HG02938 (cell line): ENCODE data around the gene PCDHA9.
"Not testable (repeated sequence)": the region's sequence is repeated elsewhere in the genome, so short reads cannot be mapped to it uniquely, and the experiment has no call there.

Source experiments
- ATAC-seq: cut with Tn5 transposase; IDR thresholded peaks from one replicate; pipeline ENCODE4 v1.9.1; 2021; ENCODE audit warnings: mild to moderate bottlenecking, moderate library complexity; ENCODE audit not compliant: unreplicated experiment

The PCDHA9 gene

DNA sequence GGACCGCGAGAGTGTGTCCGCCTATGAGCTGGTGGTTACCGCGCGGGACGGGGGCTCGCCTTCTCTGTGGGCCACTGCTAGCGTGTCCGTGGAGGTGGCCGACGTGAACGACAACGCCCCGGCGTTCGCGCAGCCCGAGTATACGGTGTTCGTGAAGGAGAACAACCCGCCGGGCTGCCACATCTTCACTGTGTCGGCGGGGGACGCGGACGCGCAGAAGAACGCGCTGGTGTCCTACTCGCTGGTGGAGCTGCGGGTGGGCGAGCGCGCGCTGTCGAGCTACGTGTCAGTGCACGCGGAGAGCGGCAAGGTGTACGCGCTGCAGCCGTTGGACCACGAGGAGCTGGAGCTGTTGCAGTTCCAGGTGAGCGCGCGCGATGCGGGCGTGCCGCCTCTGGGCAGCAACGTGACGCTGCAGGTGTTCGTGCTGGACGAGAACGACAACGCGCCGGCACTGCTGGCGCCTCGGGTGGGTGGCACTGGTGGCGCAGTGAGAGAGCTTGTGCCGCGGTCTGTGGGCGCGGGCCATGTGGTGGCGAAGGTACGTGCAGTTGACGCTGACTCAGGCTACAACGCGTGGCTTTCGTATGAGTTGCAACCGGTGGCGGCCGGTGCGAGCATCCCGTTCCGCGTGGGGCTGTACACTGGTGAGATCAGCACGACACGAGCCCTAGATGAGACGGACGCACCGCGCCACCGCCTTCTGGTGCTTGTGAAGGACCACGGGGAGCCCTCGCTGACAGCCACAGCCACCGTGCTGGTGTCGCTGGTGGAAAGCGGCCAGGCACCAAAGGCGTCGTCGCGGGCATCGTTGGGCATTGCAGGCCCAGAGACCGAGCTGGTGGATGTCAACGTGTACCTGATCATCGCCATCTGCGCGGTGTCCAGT is 12.3 kb upstream of the PCDHA9 start:
- no peak for ATAC-seq

- ATAC-seq: no peak
Observed at GRCh38 chr5:140840978-140841962, 6.9 kb upstream of the PCDHA9 start, which contains the start of gene PCDHA8. PCDHA8 (plus strand) TSS chr5:140841187; CDS start chr5:140841322, 135 bp downstream.

GRCh38 chr5:140842798-140843733 is 5.1 kb upstream of the PCDHA9 start:
- ATAC-seq: no peak

GRCh38 chr5:140849831-140850634 is 1.9 kb downstream of the PCDHA9 start:
- not testable (repeated sequence) for ATAC-seq

DNA sequence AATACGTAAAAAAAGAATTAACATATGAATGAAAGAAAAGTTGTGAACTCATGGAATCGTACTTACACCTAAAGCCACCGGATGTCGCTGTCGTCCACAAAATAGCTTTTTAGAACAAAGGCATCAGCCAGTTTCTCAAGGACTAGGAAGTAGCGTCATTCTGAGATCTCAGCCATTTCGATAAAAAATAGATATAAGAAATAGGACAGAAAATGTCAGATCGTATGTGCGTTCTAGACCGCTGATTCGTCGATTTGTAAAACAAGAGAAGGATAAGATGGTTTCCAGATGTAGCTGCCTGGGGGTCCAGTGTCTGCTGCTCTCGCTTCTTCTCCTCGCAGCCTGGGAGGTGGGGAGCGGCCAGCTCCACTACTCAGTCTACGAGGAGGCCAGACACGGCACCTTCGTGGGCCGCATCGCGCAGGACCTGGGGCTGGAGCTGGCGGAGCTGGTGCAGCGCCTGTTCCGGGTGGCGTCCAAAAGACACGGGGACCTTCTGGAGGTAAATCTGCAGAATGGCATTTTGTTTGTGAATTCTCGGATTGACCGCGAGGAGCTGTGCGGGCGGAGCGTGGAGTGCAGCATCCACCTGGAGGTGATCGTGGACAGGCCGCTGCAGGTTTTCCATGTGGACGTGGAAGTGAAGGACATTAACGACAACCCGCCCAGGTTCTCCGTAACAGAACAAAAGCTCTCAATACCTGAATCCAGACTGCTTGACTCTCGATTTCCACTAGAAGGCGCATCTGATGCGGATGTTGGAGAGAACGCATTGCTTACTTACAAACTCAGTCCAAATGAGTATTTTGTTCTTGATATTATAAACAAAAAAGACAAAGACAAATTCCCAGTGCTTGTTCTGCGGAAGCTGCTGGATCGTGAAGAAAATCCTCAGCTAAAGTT is 7.8 kb downstream of the PCDHA9 start, which contains the start of gene PCDHA10:
TSS of gene PCDHA10 (plus strand) at position 126 of the 903 bp plus-strand sequence. CDS start at position 278, 152 bp downstream.
- ATAC-seq: no peak

GRCh38 chr5:140857177-140857986 is 9.2 kb downstream of the PCDHA9 start:
- ATAC-seq: no peak

GRCh38 chr5:140857987-140858240 is 9.7 kb downstream of the PCDHA9 start:
- ATAC-seq: no peak

- no peak for ATAC-seq
Observed at GRCh38 chr5:140862441-140863295, 14.5 kb downstream of the PCDHA9 start.

GRCh38 chr5:140868721-140869554 is 20.8 kb downstream of the PCDHA9 start, which contains the start of gene PCDHA11:
PCDHA11 (plus strand) TSS chr5:140868957; CDS start chr5:140869104, 147 bp downstream.
- no peak for ATAC-seq

DNA sequence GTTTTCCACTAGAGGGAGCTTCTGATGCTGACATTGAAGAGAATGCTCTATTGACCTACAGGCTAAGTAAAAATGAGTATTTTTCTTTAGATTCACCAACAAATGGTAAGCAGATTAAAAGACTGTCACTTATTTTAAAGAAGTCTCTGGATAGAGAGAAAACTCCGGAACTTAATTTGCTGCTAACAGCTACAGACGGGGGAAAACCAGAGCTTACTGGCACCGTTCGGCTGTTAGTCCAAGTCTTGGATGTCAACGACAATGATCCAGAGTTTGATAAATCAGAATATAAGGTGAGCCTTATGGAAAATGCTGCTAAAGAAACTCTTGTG is 21.3 kb downstream of the PCDHA9 start:
- ATAC-seq: no peak

DNA sequence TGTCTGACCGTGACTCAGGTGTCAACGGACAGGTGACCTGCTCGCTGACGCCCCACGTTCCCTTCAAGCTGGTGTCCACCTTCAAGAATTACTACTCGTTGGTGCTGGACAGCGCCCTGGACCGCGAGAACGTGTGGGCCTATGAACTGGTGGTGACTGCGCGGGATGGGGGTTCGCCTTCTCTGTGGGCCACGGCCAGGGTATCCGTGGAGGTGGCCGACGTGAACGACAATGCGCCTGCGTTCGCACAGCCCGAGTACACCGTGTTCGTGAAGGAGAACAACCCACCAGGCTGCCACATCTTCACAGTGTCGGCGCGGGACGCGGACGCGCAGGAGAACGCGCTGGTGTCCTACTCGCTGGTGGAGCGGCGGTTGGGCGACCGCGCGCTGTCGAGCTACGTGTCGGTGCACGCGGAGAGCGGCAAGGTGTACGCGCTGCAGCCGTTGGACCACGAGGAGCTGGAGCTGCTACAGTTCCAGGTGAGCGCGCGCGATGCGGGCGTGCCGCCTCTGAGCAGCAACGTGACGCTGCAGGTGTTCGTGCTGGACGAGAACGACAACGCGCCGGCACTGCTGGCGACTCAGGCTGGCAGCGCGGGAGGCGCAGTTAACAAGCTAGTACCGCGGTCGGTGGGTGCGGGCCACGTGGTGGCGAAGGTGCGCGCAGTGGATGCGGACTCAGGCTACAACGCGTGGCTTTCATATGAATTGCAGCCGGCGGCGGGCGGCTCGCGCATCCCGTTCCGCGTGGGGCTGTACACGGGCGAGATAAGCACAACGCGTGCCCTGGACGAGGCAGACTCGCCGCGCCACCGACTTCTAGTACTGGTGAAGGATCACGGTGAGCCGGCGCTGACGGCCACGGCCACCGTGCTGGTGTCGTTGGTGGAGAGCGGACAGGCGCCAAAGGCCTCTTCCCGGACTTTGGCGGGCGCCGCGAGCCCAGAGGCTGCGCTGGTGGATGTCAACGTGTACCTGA is 22.3 kb downstream of the PCDHA9 start:
- no peak for ATAC-seq

GRCh38 chr5:140875085-140876065 is 27.2 kb downstream of the PCDHA9 start, which contains the start of gene PCDHA12:
PCDHA12 (plus strand) TSS chr5:140875308; CDS start chr5:140875473, 165 bp downstream.
- no peak for ATAC-seq

GRCh38 chr5:140876541-140877261 is 28.5 kb downstream of the PCDHA9 start:
- ATAC-seq: not testable (repeated sequence)
